Trophoblast cell (in vitro differentiated cells and primary cell): Measurements from ENCODE around the gene STX10. TPM values are rescaled to one million over a fixed set of nuclear protein-coding genes. Genes with fewer than 3 reads are reported as not detected.

Experiments used
- DNase-seq, 2 donors: peaks; one replicate each; pipeline ENCODE4 v3.0.0-alpha.2; 2016
- H2AFZ ChIP-seq: 2 replicates; pipeline ENCODE4 v1.6.1; 2013; ENCODE audit warnings: low read length, moderate library complexity, mild to moderate bottlenecking; ENCODE audit not compliant: insufficient read depth, poor library complexity
- H2AK5ac ChIP-seq: 2 replicates; pipeline ENCODE4 v1.6.1; 2013; ENCODE audit warnings: mild to moderate bottlenecking, low read length
- H2BK120ac ChIP-seq: 2 replicates; pipeline ENCODE4 v1.6.1; 2013; ENCODE audit warnings: low read length, mild to moderate bottlenecking, moderate library complexity; ENCODE audit not compliant: insufficient read depth, poor library complexity
- H2BK12ac ChIP-seq: 2 replicates; pipeline ENCODE4 v1.6.1; 2013; ENCODE audit warnings: mild to moderate bottlenecking, low read length, moderate library complexity
- H2BK5ac ChIP-seq: 2 replicates; pipeline ENCODE4 v1.6.1; 2013; ENCODE audit warnings: low read length, low read depth, moderate library complexity, mild to moderate bottlenecking; ENCODE audit not compliant: poor library complexity
- H3K14ac ChIP-seq: 2 replicates; pipeline ENCODE4 v1.6.1; 2013; ENCODE audit warnings: mild to moderate bottlenecking, low read length
- H3K18ac ChIP-seq: 2 replicates; pipeline ENCODE4 v1.6.1; 2013; ENCODE audit warnings: mild to moderate bottlenecking, low read length
- H3K23ac ChIP-seq: 2 replicates; pipeline ENCODE4 v1.6.1; 2013; ENCODE audit warnings: low read length
- H3K27ac ChIP-seq: 2 replicates; pipeline ENCODE4 v1.5.1; 2013; ENCODE audit warnings: low read depth, mild to moderate bottlenecking, inconsistent platforms, low read length, moderate library complexity
- H3K27me3 ChIP-seq: 2 replicates; pipeline ENCODE4 v1.6.1; 2013; ENCODE audit warnings: inconsistent platforms, mild to moderate bottlenecking, low read length, moderate library complexity; ENCODE audit not compliant: insufficient read depth
- H3K36me3 ChIP-seq, 2 experiments: 1 replicate in 1 of 2; 2 replicates in 1 of 2; pipeline ENCODE4 v1.6.1; 2013; ENCODE audit warnings: low read length in 2 of 2, mild to moderate bottlenecking in 2 of 2, moderate library complexity in 1 of 2; ENCODE audit not compliant: insufficient read depth in 2 of 2, control insufficient read depth in 1 of 2
- H3K4ac ChIP-seq: 2 replicates; pipeline ENCODE4 v1.6.1; 2013; ENCODE audit warnings: low read depth, mild to moderate bottlenecking, low read length, moderate library complexity
- H3K4me1 ChIP-seq, 2 experiments: 1 replicate in 1 of 2; 2 replicates in 1 of 2; pipeline ENCODE4 v1.6.1; 2013; ENCODE audit warnings: low read length in 2 of 2, mild to moderate bottlenecking in 2 of 2, moderate library complexity in 1 of 2; ENCODE audit not compliant: insufficient read depth in 2 of 2, control insufficient read depth in 1 of 2
- H3K4me2 ChIP-seq: 2 replicates; pipeline ENCODE4 v1.6.1; 2013; ENCODE audit warnings: inconsistent platforms, mild to moderate bottlenecking, low read length, moderate library complexity
- H3K4me3 ChIP-seq: 2 replicates; pipeline ENCODE4 v1.5.1; 2013; ENCODE audit warnings: mild to moderate bottlenecking, low read depth, low read length, inconsistent platforms
- H3K79me1 ChIP-seq: one replicate; pipeline ENCODE4 v1.6.1; 2013; ENCODE audit warnings: low read length
- H3K79me2 ChIP-seq: 2 replicates; pipeline ENCODE4 v1.6.1; 2013; ENCODE audit warnings: low read length, mild to moderate bottlenecking; ENCODE audit not compliant: control insufficient read depth, insufficient read depth, poor library complexity
- H3K9ac ChIP-seq: 2 replicates; pipeline ENCODE4 v1.6.1; 2013; ENCODE audit warnings: mild to moderate bottlenecking, low read length
- H3K9me3 ChIP-seq: 2 replicates; pipeline ENCODE4 v1.6.1; 2013; ENCODE audit warnings: low read depth, mild to moderate bottlenecking, control low read depth, inconsistent platforms, low read length; ENCODE audit not compliant: insufficient read depth
- H4K12ac ChIP-seq: 2 replicates; pipeline ENCODE4 v1.6.1; 2013; ENCODE audit warnings: low read depth, mild to moderate bottlenecking, low read length, moderate library complexity
- H4K8ac ChIP-seq: 2 replicates; pipeline ENCODE4 v1.6.1; 2013; ENCODE audit warnings: low read depth, mild to moderate bottlenecking, low read length, moderate library complexity
- H4K91ac ChIP-seq: one replicate; pipeline ENCODE4 v1.6.1; 2013; ENCODE audit warnings: low read depth, mild to moderate bottlenecking, low read length, moderate library complexity
- WGBS: extraction: QIAGEN DNeasy Blood & Tissue Kit; methylation state at CpG from one replicate; pipeline ENCODE4 v1.1.7; 2013; ENCODE audit warnings: missing lambda C conversion rate; ENCODE audit not compliant: insufficient read length, insufficient coverage; ENCODE audit errors: extremely low coverage; 5-methylcytosine and 5-hydroxymethylcytosine counted together
- polyA plus RNA-seq: library from polyadenylated mRNA; stranded (reverse); fragments of 200-250 nt; gene quantifications from 2 replicates; pipeline ENCODE4 v1.2.3, GENCODE V29; 2013

The STX10 gene
- polyA plus RNA-seq: 45.9 and 47.7 TPM in 2 replicates

GRCh38 chr19:13150187-13150930 lies at the start of gene STX10, which contains the start of gene IER2:
Gene STX10, minus strand, starts transcription at chr19:13150375. Its CDS starts 202 bp downstream, at chr19:13150173.
Gene IER2, plus strand, starts transcription at chr19:13150411. Its CDS starts 2,776 bp downstream, at chr19:13153187.
- peak within 1 kb of the TSS; percentile 57 for H2BK120ac ChIP-seq
- peak within 1 kb of the TSS; percentile 45 for H3K23ac ChIP-seq
- peak within 1 kb of the TSS; percentile 59 for H4K12ac ChIP-seq
- H3K4me3 ChIP-seq: peak within 1 kb of the TSS; percentile 86
- peaks cover 1 to 10% of the 10 kb centered on the region in 2 experiments for H3K36me3 ChIP-seq
- H3K27ac ChIP-seq: peak within 1 kb of the TSS; percentile 73
- peaks cover 4 to 8% of the 10 kb centered on the region in 2 experiments for H3K4me1 ChIP-seq
- H3K9me3 ChIP-seq: peaks cover 3% of the 10 kb centered on the region
- H2BK12ac ChIP-seq: peak within 1 kb of the TSS; percentile 23
- peak within 1 kb of the TSS; percentile 80 for H4K8ac ChIP-seq
- H3K79me1 ChIP-seq: peaks cover 49% of the 10 kb centered on the region
- no peaks in the 10 kb centered on the region for H3K27me3 ChIP-seq
- peak within 1 kb of the TSS; percentile 71 for H3K4me2 ChIP-seq
- H2AK5ac ChIP-seq: peak within 1 kb of the TSS; percentile 16
- peak within 1 kb of the TSS; percentile 94 for H3K4ac ChIP-seq
- H3K18ac ChIP-seq: peak within 1 kb of the TSS; percentile 61
- H3K9ac ChIP-seq: peak within 1 kb of the TSS; percentile 79
- peak within 1 kb of the TSS; percentile 53 for H2BK5ac ChIP-seq
- H4K91ac ChIP-seq: peak within 1 kb of the TSS; percentile 86
- DNase-seq: peak; percentile 98
- no CpG with 5 or more reads among the region's 51 CpGs for WGBS
- H2AFZ ChIP-seq: peak within 1 kb of the TSS; percentile 34
- H3K14ac ChIP-seq: peak within 1 kb of the TSS; percentile 58
- peaks cover 45% of the 10 kb centered on the region for H3K79me2 ChIP-seq

- Histone ChIP-seq H3K27ac (no peak overlapping the region), H3K18ac (no peak overlapping the region), H3K4me3 (no peak overlapping the region), H2BK120ac (no peak overlapping the region), H3K4me1 (no peaks in the 10 kb centered on the region), H2BK12ac (no peak overlapping the region), H4K91ac (no peak overlapping the region), H3K9me3 (peaks cover 1% of the 10 kb centered on the region), H4K8ac (no peak overlapping the region), H3K4me2 (no peak overlapping the region), H3K23ac (no peak overlapping the region), H3K79me1 (no peaks in the 10 kb centered on the region), H3K79me2 (no peaks in the 10 kb centered on the region), H3K4ac (no peak overlapping the region), H3K27me3 (no peaks in the 10 kb centered on the region), H3K14ac (no peak overlapping the region), H2AK5ac (no peak overlapping the region), H3K9ac (no peak overlapping the region), H4K12ac (no peak overlapping the region), H2AFZ (no peak overlapping the region), H2BK5ac (no peak overlapping the region), H3K36me3 (no peaks in the 10 kb centered on the region)
- no peak for DNase-seq
- WGBS: no CpG with 5 or more reads among the region's 18 CpGs
Observed at GRCh38 chr19:13198634-13199033, 48.5 kb upstream of the STX10 start.

GRCh38 chr19:13195678-13196077 lies 45.5 kb upstream of the STX10 start:
- H4K91ac ChIP-seq: no peak overlapping the region
- no peak overlapping the region for H2BK5ac ChIP-seq
- H3K4me2 ChIP-seq: no peak overlapping the region
- H3K14ac ChIP-seq: no peak overlapping the region
- no peak overlapping the region for H2BK12ac ChIP-seq
- no peaks in the 10 kb centered on the region for H3K36me3 ChIP-seq
- no peaks in the 10 kb centered on the region for H3K27me3 ChIP-seq
- no peak overlapping the region for H3K23ac ChIP-seq
- H2AK5ac ChIP-seq: no peak overlapping the region
- no peak overlapping the region for H2BK120ac ChIP-seq
- WGBS: no CpG with 5 or more reads among the region's 11 CpGs
- DNase-seq: peak; percentile 38 to 73
- H3K9ac ChIP-seq: no peak overlapping the region
- H3K9me3 ChIP-seq: peaks cover 4% of the 10 kb centered on the region
- no peak overlapping the region for H3K4ac ChIP-seq
- H3K4me3 ChIP-seq: no peak overlapping the region
- no peak overlapping the region for H3K18ac ChIP-seq
- no peak overlapping the region for H4K8ac ChIP-seq
- H3K79me1 ChIP-seq: no peaks in the 10 kb centered on the region
- H3K27ac ChIP-seq: no peak overlapping the region
- H3K79me2 ChIP-seq: no peaks in the 10 kb centered on the region
- H3K4me1 ChIP-seq: no peaks in the 10 kb centered on the region
- H2AFZ ChIP-seq: no peak overlapping the region
- H4K12ac ChIP-seq: no peak overlapping the region

GRCh38 chr19:13190781-13191540 lies 40.8 kb upstream of the STX10 start:
- no peak overlapping the region for H2BK120ac ChIP-seq
- peak in 1 of 2 donors; percentile 34 for DNase-seq
- no peaks in the 10 kb centered on the region for H3K79me2 ChIP-seq
- no peak overlapping the region for H2AK5ac ChIP-seq
- no peaks in the 10 kb centered on the region for H3K79me1 ChIP-seq
- H3K27ac ChIP-seq: no peak overlapping the region
- peak overlapping the region; percentile 20 for H3K14ac ChIP-seq
- no peak overlapping the region for H3K18ac ChIP-seq
- H3K36me3 ChIP-seq: no peaks in the 10 kb centered on the region
- H3K27me3 ChIP-seq: no peaks in the 10 kb centered on the region
- WGBS: no CpG with 5 or more reads among the region's 19 CpGs
- no peak overlapping the region for H3K23ac ChIP-seq
- H2AFZ ChIP-seq: no peak overlapping the region
- no peaks in the 10 kb centered on the region for H3K4me1 ChIP-seq
- H3K9me3 ChIP-seq: peaks cover 2% of the 10 kb centered on the region
- no peak overlapping the region for H4K8ac ChIP-seq
- H3K9ac ChIP-seq: no peak overlapping the region
- no peak overlapping the region for H4K91ac ChIP-seq
- H2BK5ac ChIP-seq: no peak overlapping the region
- no peak overlapping the region for H3K4me2 ChIP-seq
- no peak overlapping the region for H4K12ac ChIP-seq
- H2BK12ac ChIP-seq: no peak overlapping the region
- H3K4me3 ChIP-seq: no peak overlapping the region
- H3K4ac ChIP-seq: no peak overlapping the region
